Measurements from ENCODE around the gene C1GALT1. TPM values are rescaled to one million over a fixed set of nuclear protein-coding genes. Genes with fewer than 3 reads are reported as not detected.
"Not testable (repeated sequence)": the region's sequence is repeated elsewhere in the genome, so short reads cannot be mapped to it uniquely, and the experiment has no call there.

Gene C1GALT1
- total RNA-seq, 4 donors from 2014 or later: 17.6 to 38.3 (median 30.8) TPM

- no peak for ATAC-seq (ENCODE audit: low FRiP score)
- no peak for DNase-seq (ENCODE audit: low spot score)
- TF ChIP-seq CTCF (IDR thresholded peaks at IDR 0.05): no peak
Observed at GRCh38 chr7:7188742-7189141, 6.4 kb downstream of the C1GALT1 start.

- no peak for TF ChIP-seq CTCF (IDR thresholded peaks at IDR 0.05)
Observed at GRCh38 chr7:7190142-7190541, 7.8 kb downstream of the C1GALT1 start.

GRCh38 chr7:7191137-7191536 is 8.8 kb downstream of the C1GALT1 start:
- TF ChIP-seq CTCF (IDR thresholded peaks at IDR 0.05): no peak
- no peak for ATAC-seq (ENCODE audit: low FRiP score)
- no peak for DNase-seq (ENCODE audit: low spot score)

More at GRCh38 chr7:7190142-7190541, 7.8 kb downstream of the C1GALT1 start:
- ATAC-seq (ENCODE audit: low FRiP score) (peak; percentile 90), DNase-seq (ENCODE audit: low spot score) (no peak)

GRCh38 chr7:7192798-7193788 is 10.7 kb downstream of the C1GALT1 start:
- DNase-seq (ENCODE audit: low spot score); ATAC-seq (ENCODE audit: low FRiP score): not testable (repeated sequence)

- not testable (repeated sequence) for DNase-seq (ENCODE audit: low spot score); ATAC-seq (ENCODE audit: low FRiP score)
Observed at GRCh38 chr7:7199592-7199991, 17.2 kb downstream of the C1GALT1 start.

GRCh38 chr7:7200255-7200654 is 17.9 kb downstream of the C1GALT1 start:
- not testable (repeated sequence) for DNase-seq (ENCODE audit: low spot score); ATAC-seq (ENCODE audit: low FRiP score)

- no peak for ATAC-seq (ENCODE audit: low FRiP score)
- TF ChIP-seq CTCF (IDR thresholded peaks at IDR 0.05): no peak
- no peak for DNase-seq (ENCODE audit: low spot score)
Observed at GRCh38 chr7:7201578-7202374, 19.4 kb downstream of the C1GALT1 start.

GRCh38 chr7:7202375-7202720 is 20.0 kb downstream of the C1GALT1 start:
- TF ChIP-seq CTCF (IDR thresholded peaks at IDR 0.05): no peak
- no peak for DNase-seq (ENCODE audit: low spot score)
- ATAC-seq (ENCODE audit: low FRiP score): no peak
